HL-60 (cell line): ENCODE measurements around the gene NOA1.

Experiments
- CTCF ChIP-seq: IDR thresholded peaks from one replicate; pipeline ENCODE4 v1.5.1; 2011; ENCODE audit warnings: low read length, control low read depth, inconsistent platforms; ENCODE audit not compliant: insufficient read depth
- GABPA ChIP-seq: IDR thresholded peaks from 2 replicates; pipeline ENCODE4 v1.6.1; 2012; ENCODE audit warnings: low read depth
- POLR2AphosphoS5 ChIP-seq: IDR thresholded peaks from 2 replicates; pipeline ENCODE4 v1.6.1; 2012; ENCODE audit warnings: low read depth
- REST ChIP-seq: IDR thresholded peaks from 2 replicates; pipeline ENCODE4 v1.6.1; 2012; ENCODE audit warnings: low read depth; ENCODE audit not compliant: insufficient replicate concordance

GRCh38 chr4:56940971-56941370, 36.4 kb downstream of the NOA1 start:
- TF ChIP-seq CTCF = no peak
- TF ChIP-seq POLR2AphosphoS5 = no peak
- no peak for TF ChIP-seq GABPA
- TF ChIP-seq REST = no peak
